Measurements from ENCODE around the gene BCAS1.

GRCh38 chr20:53977391-53977790 is 93.0 kb downstream of the BCAS1 start:
- TF ChIP-seq EZH2 (IDR thresholded peaks at IDR 0.05; ENCODE audit: borderline replicate concordance, low read depth, low read length, severe bottlenecking): no peak
- TF ChIP-seq, protein P1, sequence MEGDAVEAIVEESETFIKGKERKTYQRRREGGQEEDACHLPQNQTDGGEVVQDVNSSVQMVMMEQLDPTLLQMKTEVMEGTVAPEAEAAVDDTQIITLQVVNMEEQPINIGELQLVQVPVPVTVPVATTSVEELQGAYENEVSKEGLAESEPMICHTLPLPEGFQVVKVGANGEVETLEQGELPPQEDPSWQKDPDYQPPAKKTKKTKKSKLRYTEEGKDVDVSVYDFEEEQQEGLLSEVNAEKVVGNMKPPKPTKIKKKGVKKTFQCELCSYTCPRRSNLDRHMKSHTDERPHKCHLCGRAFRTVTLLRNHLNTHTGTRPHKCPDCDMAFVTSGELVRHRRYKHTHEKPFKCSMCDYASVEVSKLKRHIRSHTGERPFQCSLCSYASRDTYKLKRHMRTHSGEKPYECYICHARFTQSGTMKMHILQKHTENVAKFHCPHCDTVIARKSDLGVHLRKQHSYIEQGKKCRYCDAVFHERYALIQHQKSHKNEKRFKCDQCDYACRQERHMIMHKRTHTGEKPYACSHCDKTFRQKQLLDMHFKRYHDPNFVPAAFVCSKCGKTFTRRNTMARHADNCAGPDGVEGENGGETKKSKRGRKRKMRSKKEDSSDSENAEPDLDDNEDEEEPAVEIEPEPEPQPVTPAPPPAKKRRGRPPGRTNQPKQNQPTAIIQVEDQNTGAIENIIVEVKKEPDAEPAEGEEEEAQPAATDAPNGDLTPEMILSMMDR (IDR thresholded peaks at IDR 0.05; ENCODE audit: borderline replicate concordance, extremely low read depth, low read length, poor library complexity, severe bottlenecking): no peak

Measured in DND-41 (cell line).